Stomach smooth muscle (tissue), 2 donors: ENCODE results near the gene SCFD1.

ENCODE experiments used
- H3K27ac ChIP-seq: one replicate; pipeline ENCODE4 v1.7.0; 2013; ENCODE audit warnings: mild to moderate bottlenecking, low read length, inconsistent platforms
- H3K27me3 ChIP-seq, 2 donors: one replicate each; pipeline ENCODE4 v1.7.0; 2013; ENCODE audit warnings: low read length in 2 of 2; ENCODE audit not compliant: insufficient read depth in 2 of 2, control insufficient read depth in 1 of 2
- H3K36me3 ChIP-seq, 2 donors: one replicate each; pipeline ENCODE4 v1.7.0; 2013; ENCODE audit warnings: low read length in 2 of 2; ENCODE audit not compliant: control insufficient read depth in 2 of 2, insufficient read depth in 2 of 2
- H3K4me1 ChIP-seq: one replicate; pipeline ENCODE4 v1.7.0; 2013; ENCODE audit warnings: low read length; ENCODE audit not compliant: control insufficient read depth, insufficient read depth
- H3K4me3 ChIP-seq, 2 donors: one replicate each; pipeline ENCODE4 v1.7.0; 2013; ENCODE audit warnings: low read length in 2 of 2
- H3K9ac ChIP-seq, 2 donors: one replicate each; pipeline ENCODE4 v1.7.0; 2013; ENCODE audit warnings: low read length in 2 of 2, mild to moderate bottlenecking in 1 of 2
- H3K9me3 ChIP-seq, 2 donors: one replicate each; pipeline ENCODE4 v1.7.0; 2013; ENCODE audit warnings: low read length in 2 of 2; ENCODE audit not compliant: control insufficient read depth in 2 of 2
- donor health status: healthy.
- donor health status: Pancreatic carcinoma.

The SCFD1 gene

DNA sequence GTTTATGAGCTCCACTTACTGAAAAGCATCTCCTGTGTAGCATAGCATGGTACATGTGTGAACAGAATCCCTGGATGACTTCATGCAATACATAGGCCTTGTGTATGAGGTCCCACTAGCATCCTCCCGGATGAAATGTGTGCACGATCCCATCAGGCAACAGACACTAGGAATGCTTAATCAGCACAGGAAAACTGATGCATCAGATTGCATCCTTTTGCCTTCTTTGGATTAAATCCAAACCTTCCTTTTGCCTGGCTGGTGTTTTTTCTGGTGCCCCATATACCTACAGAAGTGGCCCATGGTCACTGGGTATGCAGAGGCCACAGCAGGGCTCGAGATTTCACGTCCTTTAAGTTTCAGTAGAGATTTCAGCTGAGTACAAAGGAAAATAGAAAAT, 131.3 kb downstream of the SCFD1 start:
- Histone ChIP-seq H3K27ac (no peak overlapping the region), H3K36me3 (no peaks in the 10 kb centered on the region), H3K4me1 (no peaks in the 10 kb centered on the region), H3K27me3 (peaks cover 0 to 5% of the 10 kb centered on the region in 2 donors), H3K4me3 (no peak overlapping the region), H3K9me3 (no peaks in the 10 kb centered on the region), H3K9ac (no peak overlapping the region)

DNA sequence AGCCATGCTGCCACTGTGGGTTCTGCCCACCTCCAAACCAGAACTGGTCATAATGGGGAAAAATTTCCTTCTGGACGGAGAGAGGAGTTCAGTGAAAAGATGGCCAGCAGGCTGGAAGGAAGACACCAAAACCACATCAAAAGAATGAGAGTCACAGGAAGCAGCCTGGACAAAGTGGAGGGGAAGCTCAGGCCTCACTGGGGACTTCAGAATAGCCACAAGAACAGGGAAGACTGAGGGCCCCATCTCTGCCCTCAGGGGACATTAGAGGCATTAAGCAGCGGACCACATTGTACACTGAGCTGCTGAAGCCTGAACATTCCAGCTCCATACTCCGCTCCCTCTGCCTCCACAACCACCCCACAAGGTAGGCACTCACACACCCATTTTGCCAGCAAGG, 132.7 kb downstream of the SCFD1 start:
- H3K27ac ChIP-seq: no peak overlapping the region
- no peaks in the 10 kb centered on the region for H3K9me3 ChIP-seq
- no peak overlapping the region for H3K9ac ChIP-seq
- H3K4me1 ChIP-seq: no peaks in the 10 kb centered on the region
- H3K36me3 ChIP-seq: no peaks in the 10 kb centered on the region
- no peak overlapping the region for H3K4me3 ChIP-seq
- peaks cover 0 to 5% of the 10 kb centered on the region in 2 donors for H3K27me3 ChIP-seq

- Histone ChIP-seq H3K9me3 (peaks cover 0 to 4% of the 10 kb centered on the region in 2 donors), H3K4me1 (no peaks in the 10 kb centered on the region), H3K9ac (no peak overlapping the region), H3K4me3 (no peak overlapping the region), H3K36me3 (no peaks in the 10 kb centered on the region), H3K27ac (no peak overlapping the region), H3K27me3 (peaks cover 0 to 5% of the 10 kb centered on the region in 2 donors)
Observed at GRCh38 chr14:30756594-30756993, 134.5 kb downstream of the SCFD1 start.

DNA sequence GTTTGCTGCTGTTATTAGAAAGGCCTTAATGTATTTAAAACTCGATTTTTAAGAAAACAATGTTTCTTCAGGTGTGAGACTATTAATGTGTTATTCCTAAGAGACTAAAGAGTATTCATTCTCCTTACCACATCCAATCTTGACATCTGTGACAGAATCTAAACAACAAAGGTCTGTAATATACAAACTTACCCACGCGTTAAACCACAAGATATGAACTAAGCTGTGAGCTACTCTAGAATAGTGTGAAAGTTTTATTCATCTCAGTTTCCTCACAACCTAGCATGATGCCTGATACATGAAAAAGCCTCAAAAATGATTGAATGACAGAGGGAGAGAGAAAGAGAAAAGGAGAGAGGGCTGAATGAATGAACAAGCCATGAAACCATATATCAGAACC, 135.0 kb downstream of the SCFD1 start:
- no peak overlapping the region for H3K9ac ChIP-seq
- H3K36me3 ChIP-seq: no peaks in the 10 kb centered on the region
- H3K27ac ChIP-seq: no peak overlapping the region
- peaks cover 0 to 4% of the 10 kb centered on the region in 2 donors for H3K9me3 ChIP-seq
- H3K27me3 ChIP-seq: peaks cover 0 to 5% of the 10 kb centered on the region in 2 donors
- no peak overlapping the region for H3K4me3 ChIP-seq
- H3K4me1 ChIP-seq: no peaks in the 10 kb centered on the region

DNA sequence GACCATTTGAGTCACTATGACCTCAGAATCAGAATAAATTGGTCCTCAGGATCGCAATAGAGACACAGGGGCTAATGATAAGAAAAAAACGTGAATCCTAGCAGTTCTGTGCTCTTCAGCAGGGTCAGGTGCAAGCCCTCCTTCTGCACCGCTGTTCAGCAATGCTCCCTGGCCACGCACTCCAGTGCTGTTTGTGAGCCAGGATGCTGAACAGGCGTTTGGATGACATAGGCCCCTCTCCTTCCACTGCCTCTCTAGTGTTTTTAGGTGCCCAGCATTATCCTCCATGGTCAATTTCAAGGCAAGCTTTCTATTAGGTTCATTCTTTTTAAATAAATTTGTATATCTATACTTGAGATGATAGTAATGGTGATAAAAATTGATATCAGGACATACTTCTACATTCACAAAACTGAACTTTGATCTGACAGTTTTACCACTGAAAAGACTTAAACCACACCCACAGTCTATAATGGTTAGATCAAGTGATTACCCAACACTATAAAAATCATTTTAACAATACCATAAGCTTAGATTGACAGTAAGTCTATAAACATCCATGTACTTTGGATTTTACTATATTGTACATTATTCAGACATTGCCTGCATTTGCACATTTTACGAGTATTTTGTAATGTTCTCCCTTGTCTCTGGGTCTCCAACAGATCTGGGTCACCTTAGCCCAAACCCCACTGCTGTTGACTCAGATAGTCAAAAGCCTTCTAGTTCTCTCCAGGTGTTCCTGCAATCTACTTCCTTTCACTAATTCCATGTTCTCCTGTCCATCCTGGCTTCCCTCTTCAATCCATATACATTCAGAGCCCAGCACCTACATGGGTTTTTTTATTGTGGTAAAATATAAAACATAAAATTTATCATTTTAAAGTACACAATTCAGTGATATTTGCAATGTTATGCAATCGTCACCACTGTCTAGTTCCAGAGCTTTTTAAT, 137.3 kb downstream of the SCFD1 start:
- Histone ChIP-seq H3K4me1 (no peaks in the 10 kb centered on the region), H3K36me3 (no peaks in the 10 kb centered on the region), H3K4me3 (no peak overlapping the region), H3K9me3 (peaks cover 0 to 4% of the 10 kb centered on the region in 2 donors), H3K9ac (no peak overlapping the region), H3K27me3 (peaks cover 0 to 2% of the 10 kb centered on the region in 2 donors), H3K27ac (no peak overlapping the region)

DNA sequence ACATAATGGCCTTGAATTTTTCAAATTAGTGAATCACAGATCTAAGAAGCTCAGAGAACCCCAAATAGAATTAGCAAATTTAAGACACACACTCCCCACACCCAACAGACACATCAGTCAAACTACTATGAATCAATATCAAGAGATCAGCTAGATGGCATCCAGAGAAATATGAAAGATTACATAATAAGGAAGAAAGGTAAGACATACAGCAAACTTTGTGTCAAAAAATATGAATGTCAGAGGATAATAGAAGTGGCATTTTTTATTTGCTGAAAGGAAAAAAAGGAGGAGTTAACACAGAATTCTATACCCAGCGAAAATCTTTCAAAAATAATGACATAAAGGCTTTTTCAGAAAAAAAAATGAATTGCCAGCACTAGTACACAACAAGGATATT, 141.8 kb downstream of the SCFD1 start:
- Histone ChIP-seq H3K9me3 (peaks cover 0 to 4% of the 10 kb centered on the region in 2 donors), H3K9ac (no peak overlapping the region), H3K27me3 (no peaks in the 10 kb centered on the region), H3K27ac (no peak overlapping the region), H3K4me3 (no peak overlapping the region), H3K36me3 (no peaks in the 10 kb centered on the region), H3K4me1 (no peaks in the 10 kb centered on the region)

DNA sequence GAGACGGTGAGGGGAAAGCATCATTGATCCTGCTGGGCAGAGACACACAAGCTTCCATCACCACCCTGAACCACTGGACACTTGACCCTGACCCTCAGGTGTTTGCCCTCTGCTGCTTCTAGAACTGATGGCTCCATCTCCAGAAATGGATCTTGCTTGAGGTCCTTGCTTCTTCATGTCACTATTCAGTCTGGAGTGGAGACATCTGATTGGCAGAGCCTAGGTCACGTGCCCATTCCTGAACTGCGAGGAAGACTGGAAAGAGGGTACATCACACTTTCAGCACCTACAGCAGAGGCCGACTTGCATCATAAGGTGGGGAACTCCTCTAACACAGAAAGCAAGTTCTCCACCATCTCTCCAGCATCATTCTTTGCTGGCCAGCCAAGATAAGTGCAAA, 145.5 kb downstream of the SCFD1 start:
- H3K9me3 ChIP-seq: no peaks in the 10 kb centered on the region
- H3K4me3 ChIP-seq: no peak overlapping the region
- H3K27me3 ChIP-seq: peaks cover 0 to 3% of the 10 kb centered on the region in 2 donors
- no peaks in the 10 kb centered on the region for H3K36me3 ChIP-seq
- no peaks in the 10 kb centered on the region for H3K4me1 ChIP-seq
- H3K9ac ChIP-seq: no peak overlapping the region
- no peak overlapping the region for H3K27ac ChIP-seq

- no peaks in the 10 kb centered on the region for H3K9me3 ChIP-seq
- H3K36me3 ChIP-seq: no peaks in the 10 kb centered on the region
- H3K4me3 ChIP-seq: no peak overlapping the region
- no peaks in the 10 kb centered on the region for H3K4me1 ChIP-seq
- peaks cover 0 to 3% of the 10 kb centered on the region in 2 donors for H3K27me3 ChIP-seq
- H3K9ac ChIP-seq: no peak overlapping the region
- no peak overlapping the region for H3K27ac ChIP-seq
Observed at GRCh38 chr14:30768791-30769190, 146.7 kb downstream of the SCFD1 start.

DNA sequence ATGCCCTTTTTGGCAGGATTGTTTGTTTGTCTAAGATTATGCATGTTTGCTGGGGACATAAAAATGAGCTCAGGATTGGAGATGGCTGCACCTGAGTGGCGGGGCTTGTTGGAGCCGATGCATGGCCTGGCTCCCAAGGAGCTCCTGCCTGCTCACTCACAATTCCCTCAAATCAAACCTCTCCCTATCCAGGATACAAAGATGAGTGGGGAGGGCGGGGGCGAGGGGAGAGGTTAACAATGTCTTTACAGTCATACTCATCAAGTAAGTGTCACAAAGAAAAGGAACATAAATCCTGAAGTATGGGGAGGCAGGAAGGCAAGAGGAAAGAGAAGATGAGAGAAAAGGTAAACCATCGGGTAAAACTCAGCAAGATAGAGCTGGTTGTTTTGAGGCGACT, 148.3 kb downstream of the SCFD1 start:
- Histone ChIP-seq H3K9ac (no peak overlapping the region), H3K4me1 (no peaks in the 10 kb centered on the region), H3K27ac (no peak overlapping the region), H3K4me3 (no peak overlapping the region), H3K36me3 (no peaks in the 10 kb centered on the region), H3K27me3 (peaks cover 0 to 3% of the 10 kb centered on the region in 2 donors), H3K9me3 (no peaks in the 10 kb centered on the region)

- Histone ChIP-seq H3K4me3 (no peak overlapping the region), H3K9me3 (no peaks in the 10 kb centered on the region), H3K4me1 (no peaks in the 10 kb centered on the region), H3K27ac (no peak overlapping the region), H3K27me3 (peaks cover 0 to 3% of the 10 kb centered on the region in 2 donors), H3K36me3 (no peaks in the 10 kb centered on the region), H3K9ac (no peak overlapping the region)
Observed at GRCh38 chr14:30771595-30771994, 149.5 kb downstream of the SCFD1 start.

DNA sequence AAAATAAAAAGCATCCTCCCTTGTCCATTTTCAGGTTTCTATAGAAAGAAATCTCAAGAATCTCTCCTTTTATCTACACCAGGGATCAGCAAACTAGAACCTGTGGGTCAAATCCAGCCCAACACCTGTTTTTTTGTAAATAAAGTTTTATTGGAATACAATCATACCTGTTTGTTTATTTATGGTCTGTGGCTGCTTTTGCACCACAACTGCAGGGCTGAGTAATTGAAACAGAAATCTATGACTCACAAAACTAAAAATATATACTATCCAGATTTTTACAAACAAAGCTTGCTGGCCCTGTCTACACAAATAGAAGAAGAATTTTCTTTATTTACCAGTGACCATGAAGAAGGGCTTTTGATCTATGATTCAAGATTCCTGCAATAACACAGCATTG, 157.1 kb downstream of the SCFD1 start:
- Histone ChIP-seq H3K9me3 (no peaks in the 10 kb centered on the region), H3K4me1 (no peaks in the 10 kb centered on the region), H3K4me3 (no peak overlapping the region), H3K36me3 (no peaks in the 10 kb centered on the region), H3K9ac (no peak overlapping the region), H3K27ac (no peak overlapping the region), H3K27me3 (no peaks in the 10 kb centered on the region)
